ENCODE data around the gene ARHGEF40. TPM values are rescaled to one million over a fixed set of nuclear protein-coding genes. Genes with fewer than 3 reads are reported as not detected.
A peak's percentile ranks its signal among the peaks of the same experiment; 100 is the strongest.

Gene ARHGEF40
- polyA plus RNA-seq, 2 of the 4 experiments (the other 2 are of a cell fraction), result 7.8 to 9.6 TPM

DNA sequence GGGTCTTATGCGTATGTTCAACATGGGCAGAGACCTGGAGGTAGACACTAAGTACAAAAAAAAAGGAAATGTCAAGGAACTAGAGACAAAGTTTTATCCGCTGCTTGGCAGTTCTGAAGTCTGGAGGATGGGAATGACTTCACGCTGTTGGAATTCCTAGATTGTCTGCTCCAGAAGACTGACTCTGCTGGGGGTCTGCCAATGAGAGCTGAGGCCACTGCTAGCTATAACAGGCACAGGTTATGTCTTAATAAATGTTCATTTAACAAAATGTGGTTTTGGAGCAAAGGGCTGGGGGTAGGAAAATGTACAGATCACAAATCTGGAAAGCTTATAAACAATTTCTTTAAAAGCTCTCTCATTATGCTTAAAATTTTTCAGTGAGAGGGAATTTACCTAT lies 6.6 kb upstream of the ARHGEF40 start:
- DNase-seq (ENCODE audit: low read depth in 1 of 2, low spot score in 1 of 2) (no peak), ATAC-seq (peak; percentile 37 to 62; a peak in 3 of 6 replicates), FAIRE-seq (no peak)
- 23% methylated on average over 3 of the region's 3 CpGs for WGBS (ENCODE audit: missing lambda C conversion rate)
- no peak for TF ChIP-seq CEBPB (IDR thresholded peaks at IDR 0.05)
- H3K4me2 ChIP-seq, result peak overlapping the region; percentile 64
- ChIA-PET POLR2A (no interaction called here), CTCF (interaction anchor here (0.7 to 9.5 kb wide), 6 partner anchors 27 to 73 kb away, joined by 3 to 251 read pairs (median 9); partner anchors contain the start of gene TMEM253)
- peaks cover 23% of the 10 kb centered on the region for H3K4me1 ChIP-seq
- H3K9me3 ChIP-seq, result no peaks in the 10 kb centered on the region
- H3K4me3 ChIP-seq, result no peak overlapping the region
- peak overlapping the region; percentile 22 to 52; a peak in 3 of 6 replicates for H3K27ac ChIP-seq

GRCh38 chr14:21066882-21067502 lies 3.1 kb upstream of the ARHGEF40 start:
- FAIRE-seq, result no peak
- peak; percentile 22 to 25; a peak in 1 of 6 replicates for ATAC-seq
- DNase-seq (ENCODE audit: low read depth in 1 of 2, low spot score in 1 of 2), result peak; percentile 41

DNA sequence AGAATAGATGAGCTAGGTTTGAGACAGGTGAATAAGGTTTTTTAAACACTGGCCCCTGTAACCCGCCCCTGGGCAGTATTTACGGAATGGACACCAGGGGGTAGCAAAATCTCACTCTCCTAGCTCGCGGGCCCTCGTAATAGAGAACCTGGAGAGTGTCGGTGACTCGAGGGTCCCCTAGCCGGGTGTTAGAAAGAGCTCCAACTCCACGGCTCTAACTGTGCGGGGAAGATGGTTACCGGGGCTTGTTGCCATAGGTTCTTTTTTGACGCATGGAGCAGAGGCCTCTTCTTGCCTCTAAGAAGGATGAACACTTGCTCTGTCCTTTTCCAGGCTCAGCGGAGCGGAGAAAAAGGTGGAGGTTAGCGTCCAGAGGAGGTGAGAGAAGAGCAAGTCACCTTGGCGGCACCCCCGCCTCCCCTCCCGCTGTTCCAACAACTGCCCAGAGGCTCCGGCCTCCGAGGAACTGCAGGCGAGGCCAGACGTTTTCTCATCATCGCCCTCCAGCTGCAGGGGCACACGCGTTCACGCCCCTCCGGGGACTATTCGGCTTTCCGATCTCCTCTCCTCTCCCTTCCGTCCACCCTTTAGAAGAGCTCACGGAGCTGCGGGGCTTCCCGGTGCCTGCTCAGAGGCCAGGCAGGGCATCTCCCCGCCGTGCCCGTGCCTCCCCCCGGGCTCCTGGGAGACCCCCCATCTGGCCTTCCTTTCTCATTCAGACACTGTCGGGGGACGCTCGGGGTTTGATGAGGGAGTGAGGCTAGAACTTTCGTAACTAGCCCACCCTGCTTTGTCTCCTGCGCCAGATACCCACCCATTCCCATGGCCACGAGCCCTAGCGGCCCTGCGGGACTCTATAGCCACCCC lies 1.4 kb upstream of the ARHGEF40 start:
- Histone ChIP-seq H3K27ac (peak overlapping the region in 1 of 2 experiments; percentile 95; a peak in 2 of 6 replicates), H3K4me3 (no peak overlapping the region), H3K4me1 (peaks cover 29% of the 10 kb centered on the region), H3K4me2 (peak overlapping the region; percentile 99), H3K9me3 (no peaks in the 10 kb centered on the region)
- WGBS (ENCODE audit: missing lambda C conversion rate), result 54% methylated on average over 44 of the region's 45 CpGs
- CTCF ChIA-PET, result interaction anchor here (0.6 to 9.5 kb wide), 32 partner anchors 10 to 384 kb away, joined by 3 to 251 read pairs (median 6); partner anchors contain the start of genes RNASE4, RNASE8, TMEM253 and ZNF219
- peak in 1 of 2 experiments; percentile 62; a peak in 3 of 6 replicates for ATAC-seq
- no peak for FAIRE-seq
- peak; percentile 53 to 73 for DNase-seq (ENCODE audit: low read depth in 1 of 2, low spot score in 1 of 2)
- POLR2A ChIA-PET, result interaction anchor here (0.6 to 1.4 kb wide), 5 partner anchors 9 to 54 kb away, joined by 3 to 11 read pairs (median 4); no protein-coding TSS in a partner anchor
- no peak for TF ChIP-seq BHLHE40 (IDR thresholded peaks at IDR 0.05; ENCODE audit: low read depth, low read length)
- peak; percentile 59 for TF ChIP-seq CTCF (IDR thresholded peaks at IDR 0.05)
- TF ChIP-seq MYC (IDR thresholded peaks at IDR 0.05; ENCODE audit: borderline replicate concordance, low read length), result no peak
- TF ChIP-seq E2F6 (IDR thresholded peaks at IDR 0.05; ENCODE audit: borderline replicate concordance, low read depth), result no peak
- TF ChIP-seq PHF8 (IDR thresholded peaks at IDR 0.05; ENCODE audit: borderline replicate concordance, low read depth), result no peak
- no peak for TF ChIP-seq ELK1 (IDR thresholded peaks at IDR 0.05; ENCODE audit: low read depth, low read length)
- TF ChIP-seq RFX5 (IDR thresholded peaks at IDR 0.05), result no peak
- TF ChIP-seq, protein P1, sequence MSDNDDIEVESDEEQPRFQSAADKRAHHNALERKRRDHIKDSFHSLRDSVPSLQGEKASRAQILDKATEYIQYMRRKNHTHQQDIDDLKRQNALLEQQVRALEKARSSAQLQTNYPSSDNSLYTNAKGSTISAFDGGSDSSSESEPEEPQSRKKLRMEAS (IDR thresholded peaks at IDR 0.05), result no peak
- no peak for TF ChIP-seq HES2 (IDR thresholded peaks at IDR 0.05)
- TF ChIP-seq ATOH8 (CRISPR knock-in tag; IDR thresholded peaks at IDR 0.05; ENCODE audit: low read depth), result no peak
- TF ChIP-seq NPAS2 (CRISPR knock-in tag; IDR thresholded peaks at IDR 0.05; ENCODE audit: borderline replicate concordance), result no peak
- no peak for TF ChIP-seq SREBF2 (IDR thresholded peaks at IDR 0.05)

More at GRCh38 chr14:21066882-21067502, 3.1 kb upstream of the ARHGEF40 start:
- TF ChIP-seq PBX3 (IDR thresholded peaks at IDR 0.05), result no peak
- peak; percentile 48 for TF ChIP-seq CTCF (IDR thresholded peaks at IDR 0.05)
- TF ChIP-seq RAD21 (conservative IDR thresholded peaks at IDR 0.05 in 1 of 2, IDR thresholded peaks at IDR 0.05 in 1 of 2), result peak; percentile 42 to 56
- H3K4me2 ChIP-seq, result no peak overlapping the region
- ChIA-PET POLR2A (no interaction called here), CTCF (interaction anchor here (0.6 to 9.5 kb wide), 17 partner anchors 11 to 648 kb away, joined by 3 to 251 read pairs (median 9); partner anchors contain the start of genes TMEM253 and ZNF219)
- H3K4me1 ChIP-seq, result peaks cover 40% of the 10 kb centered on the region
- H3K27ac ChIP-seq, result no peak overlapping the region
- 27% methylated on average over 7 of the region's 7 CpGs for WGBS (ENCODE audit: missing lambda C conversion rate)
- no peak overlapping the region for H3K4me3 ChIP-seq
- H3K9me3 ChIP-seq, result no peaks in the 10 kb centered on the region

All from A549 (cell line).